Pancreas (tissue), 10 donors: Measurements from ENCODE around the gene SAPCD1. TPM values are rescaled to one million over a fixed set of nuclear protein-coding genes. Genes with fewer than 3 reads are reported as not detected.

Source experiments
- ATAC-seq, 4 donors: fragments of 200-7000 bp; cut with Tn5 transposase; one replicate each; pipeline versions ENCODE4 v1.8.0 to v1.9.1; 2020; ENCODE audit warnings: mild to moderate bottlenecking in 4 of 4, moderate library complexity in 4 of 4
- DNase-seq, 6 donors: peaks; one replicate each; pipeline ENCODE4 v3.0.0-alpha.2; 2020
- FAIRE-seq: peaks from 2 replicates; lab custom pipeline; 2012; peaks lifted over from hg19 to GRCh38; lab: Jason Lieb, UNC
- H3K27ac ChIP-seq, 4 donors: fragments of 200-600 bp; sonication (generic); 1 replicate in 3 of 4; 2 replicates in 1 of 4; pipeline versions ENCODE4 v1.5.0 to v1.8.0; 2020
- H3K27me3 ChIP-seq, 4 donors: fragments of 200-600 bp; one replicate each; pipeline ENCODE4 v1.8.0; 2021
- H3K36me3 ChIP-seq, 3 donors: fragments of 200-600 bp; sonication (generic) in 1 of 3; one replicate each; pipeline versions ENCODE4 v1.5.0 to v1.8.0; 2020 to 2021
- H3K4me1 ChIP-seq, 3 donors: fragments of 200-600 bp; one replicate each; pipeline ENCODE4 v1.8.0; 2021
- H3K4me3 ChIP-seq, 4 donors: fragments of 200-600 bp; sonication (generic) in 2 of 4; one replicate each; pipeline versions ENCODE4 v1.5.0 to v1.8.0; 2020 to 2021
- H3K9me3 ChIP-seq, 4 donors: fragments of 200-600 bp; one replicate each; pipeline ENCODE4 v1.8.0; 2021
- WGBS, 2 donors: extraction: QIAGEN DNeasy Blood & Tissue Kit; methylation state at CpG; one replicate each; pipeline ENCODE4 v1.1.7; 2013; 5-methylcytosine and 5-hydroxymethylcytosine counted together
- intact Hi-C, 3 donors: fragments of 100-400 bp; cut with DNase I; formaldehyde crosslinking; loops; one replicate each; pipeline versions ENCODE4 v1.11.1 to v1.14.2; 2022
- polyA plus RNA-seq, 2 donors: library from polyadenylated mRNA; stranded (reverse); fragments of 200-250 nt; gene quantifications; one replicate each; pipeline ENCODE4 v1.2.3, GENCODE V29; 2013
- total RNA-seq, 6 donors: library from RNA; stranded (reverse); fragmentation: NEBNext Ultra II Directional in 4 of 6; extraction: Animal tissue kit (Norgen Biotek cat#: 25700) in 4 of 6; gene quantifications; one replicate each; pipeline versions ENCODE4 v1.2.1 to v1.2.4, GENCODE V29; 2021 to 2023
- TF ChIP-seq, protein P1 (sequence below), 4 donors: fragments of 200-600 bp; sonication (generic) in 3 of 4; IDR thresholded peaks; one replicate each; pipeline versions ENCODE4 v1.5.0 to v1.8.0; 2021; ENCODE audit warnings: antibody characterized with exemption in 4 of 4
- donor health status: healthy with polysubstance abuse.
- donor health status: DM: no; HTN: no; CAD: no; lungs with moderate emphysema.
- donor health status: DM: no; HTN: no; CAD: no.
- donor health status: control.
- donor health status: control.
- donor health status: Bipolar disorder and iron deficiency.
- donor health status: DM: yes; HTN: yes; CAD: no.
- donor health status: DM: no; HTN: no; CAD: no.
- donor health status: DM: no; HTN: no; CAD: no.
- donor health status: DM: yes; HTN: yes; CAD: no.

The SAPCD1 gene
- total and polyA plus RNA-seq, 8 donors, result 0.51 to 11.1 (median 0.69) TPM; not detected in 1

GRCh38 chr6:31721351-31722020 lies 41.0 kb upstream of the SAPCD1 start, which contains the start of gene LY6G6C:
Gene LY6G6C (minus strand): TSS chr6:31721746. CDS start chr6:31721679, 67 bp downstream.
- no peak within 1 kb of the TSS for H3K27ac ChIP-seq
- intact Hi-C loops, result no loop called here
- TF ChIP-seq, protein P1, sequence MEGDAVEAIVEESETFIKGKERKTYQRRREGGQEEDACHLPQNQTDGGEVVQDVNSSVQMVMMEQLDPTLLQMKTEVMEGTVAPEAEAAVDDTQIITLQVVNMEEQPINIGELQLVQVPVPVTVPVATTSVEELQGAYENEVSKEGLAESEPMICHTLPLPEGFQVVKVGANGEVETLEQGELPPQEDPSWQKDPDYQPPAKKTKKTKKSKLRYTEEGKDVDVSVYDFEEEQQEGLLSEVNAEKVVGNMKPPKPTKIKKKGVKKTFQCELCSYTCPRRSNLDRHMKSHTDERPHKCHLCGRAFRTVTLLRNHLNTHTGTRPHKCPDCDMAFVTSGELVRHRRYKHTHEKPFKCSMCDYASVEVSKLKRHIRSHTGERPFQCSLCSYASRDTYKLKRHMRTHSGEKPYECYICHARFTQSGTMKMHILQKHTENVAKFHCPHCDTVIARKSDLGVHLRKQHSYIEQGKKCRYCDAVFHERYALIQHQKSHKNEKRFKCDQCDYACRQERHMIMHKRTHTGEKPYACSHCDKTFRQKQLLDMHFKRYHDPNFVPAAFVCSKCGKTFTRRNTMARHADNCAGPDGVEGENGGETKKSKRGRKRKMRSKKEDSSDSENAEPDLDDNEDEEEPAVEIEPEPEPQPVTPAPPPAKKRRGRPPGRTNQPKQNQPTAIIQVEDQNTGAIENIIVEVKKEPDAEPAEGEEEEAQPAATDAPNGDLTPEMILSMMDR (IDR thresholded peaks at IDR 0.05), result no peak

GRCh38 chr6:31722173-31722572 lies 40.3 kb upstream of the SAPCD1 start:
- no peak for FAIRE-seq
- Histone ChIP-seq H3K27me3 (no peaks in the 10 kb centered on the region), H3K36me3 (no peaks in the 10 kb centered on the region), H3K4me3 (no peak overlapping the region), H3K4me1 (no peaks in the 10 kb centered on the region), H3K27ac (no peak overlapping the region), H3K9me3 (no peaks in the 10 kb centered on the region)
- TF ChIP-seq, protein P1 (IDR thresholded peaks at IDR 0.05), result no peak
- 76 to 78% methylated on average over 3 of the region's 3 CpGs for WGBS, 2 donors
- DNase-seq, result no peak
- intact Hi-C loops, result no loop called here
- no peak for ATAC-seq

More at GRCh38 chr6:31721351-31722020, 41.0 kb upstream of the SAPCD1 start, which contains the start of gene LY6G6C:
- no peak for FAIRE-seq
- DNase-seq, result no peak
- Histone ChIP-seq H3K36me3 (no peaks in the 10 kb centered on the region), H3K9me3 (no peaks in the 10 kb centered on the region), H3K27me3 (no peaks in the 10 kb centered on the region), H3K4me1 (no peaks in the 10 kb centered on the region), H3K4me3 (no peak within 1 kb of the TSS)
- 61 to 76% methylated on average over 4 of the region's 4 CpGs for WGBS, 2 donors
- ATAC-seq, result no peak

GRCh38 chr6:31723245-31723979 lies 39.0 kb upstream of the SAPCD1 start, which contains the start of gene MPIG6B:
Gene MPIG6B (plus strand): TSS chr6:31723373. CDS start chr6:31723384, 11 bp downstream.
- Histone ChIP-seq H3K27me3 (no peaks in the 10 kb centered on the region), H3K27ac (no peak within 1 kb of the TSS), H3K36me3 (no peaks in the 10 kb centered on the region), H3K4me3 (no peak within 1 kb of the TSS), H3K4me1 (no peaks in the 10 kb centered on the region), H3K9me3 (no peaks in the 10 kb centered on the region)
- TF ChIP-seq, protein P1 (IDR thresholded peaks at IDR 0.05), result no peak
- FAIRE-seq (no peak), DNase-seq (no peak), ATAC-seq (no peak)
- intact Hi-C loops, result no loop called here
- 72 to 79% methylated on average over 46 of the region's 46 CpGs for WGBS, 2 donors

- Histone ChIP-seq H3K36me3 (no peaks in the 10 kb centered on the region), H3K4me3 (no peak overlapping the region), H3K4me1 (no peaks in the 10 kb centered on the region), H3K9me3 (no peaks in the 10 kb centered on the region), H3K27me3 (no peaks in the 10 kb centered on the region), H3K27ac (no peak overlapping the region)
- TF ChIP-seq, protein P1 (IDR thresholded peaks at IDR 0.05), result no peak
- DNase-seq (no peak), FAIRE-seq (no peak), ATAC-seq (no peak)
- intact Hi-C loops, result no loop called here
- WGBS, 2 donors, result 80 to 85% methylated on average over 24 to 25 of the region's 25 CpGs
These were observed 38.3 kb upstream of the SAPCD1 start for GRCh38 chr6:31723980-31724691.
